GM21717 (cell line): ENCODE data around the gene LONRF2.
"Not testable (repeated sequence)": the region's sequence is repeated elsewhere in the genome, so short reads cannot be mapped to it uniquely, and the experiment has no call there.

Experiments
- ATAC-seq: cut with Tn5 transposase; IDR thresholded peaks from one replicate; pipeline ENCODE4 v1.9.1; 2021; ENCODE audit warnings: mild to moderate bottlenecking, moderate library complexity; ENCODE audit not compliant: unreplicated experiment

Gene LONRF2

GRCh38 chr2:100321866-100322820, at the start of gene LONRF2:
TSS of gene LONRF2 (minus strand) at chr2:100322501. CDS start at chr2:100322093, 408 bp downstream.
- ATAC-seq: no peak

- ATAC-seq: no peak
These were observed 44.9 kb upstream of the LONRF2 start for GRCh38 chr2:100367163-100367562.

GRCh38 chr2:100365434-100365833, 43.1 kb upstream of the LONRF2 start:
- no peak for ATAC-seq

GRCh38 chr2:100362269-100362668, 40.0 kb upstream of the LONRF2 start:
- ATAC-seq: not testable (repeated sequence)

GRCh38 chr2:100359576-100359975, 37.3 kb upstream of the LONRF2 start:
- no peak for ATAC-seq

GRCh38 chr2:100358554-100358953, 36.3 kb upstream of the LONRF2 start:
- ATAC-seq: no peak

- ATAC-seq: no peak
These were observed 30.2 kb upstream of the LONRF2 start for GRCh38 chr2:100352521-100352920.

- ATAC-seq: no peak
These were observed 28.4 kb upstream of the LONRF2 start for GRCh38 chr2:100350661-100351185.

GRCh38 chr2:100345144-100345543, 22.8 kb upstream of the LONRF2 start:
- not testable (repeated sequence) for ATAC-seq

- no peak for ATAC-seq
These were observed 22.1 kb upstream of the LONRF2 start for GRCh38 chr2:100344433-100344832.

GRCh38 chr2:100342466-100342865, 20.2 kb upstream of the LONRF2 start:
- not testable (repeated sequence) for ATAC-seq

GRCh38 chr2:100339823-100340222, 17.5 kb upstream of the LONRF2 start:
- no peak for ATAC-seq

GRCh38 chr2:100334929-100335328, 12.6 kb upstream of the LONRF2 start:
- no peak for ATAC-seq

GRCh38 chr2:100327742-100328141, 5.4 kb upstream of the LONRF2 start:
- ATAC-seq: no peak

GRCh38 chr2:100321179-100321865, 979 bp downstream of the LONRF2 start:
- ATAC-seq: no peak

- no peak for ATAC-seq
These were observed 1.6 kb downstream of the LONRF2 start for GRCh38 chr2:100320547-100321178.

GRCh38 chr2:100317634-100318033, 4.7 kb downstream of the LONRF2 start:
- ATAC-seq: no peak

- no peak for ATAC-seq
These were observed 12.2 kb downstream of the LONRF2 start for GRCh38 chr2:100309973-100310719.

- ATAC-seq: no peak
These were observed 13.0 kb downstream of the LONRF2 start for GRCh38 chr2:100309311-100309710.

- ATAC-seq: no peak
These were observed 18.6 kb downstream of the LONRF2 start for GRCh38 chr2:100303744-100304143.

- ATAC-seq: no peak
These were observed 19.8 kb downstream of the LONRF2 start for GRCh38 chr2:100302585-100302892.
